HCT116 (cell line): ENCODE measurements around the gene FNBP1L. TPM values are rescaled to one million over a fixed set of nuclear protein-coding genes. Genes with fewer than 3 reads are reported as not detected.
"Not testable (repeated sequence)": the region's sequence is repeated elsewhere in the genome, so short reads cannot be mapped to it uniquely, and the experiment has no call there.

Source experiments
- ATAC-seq: fragments of 200-7000 bp; cut with Tn5 transposase; 2 replicates; pipeline ENCODE4 v1.9.1; 2020; ENCODE audit warnings: mild to moderate bottlenecking, moderate library complexity
- BruUV-seq: library from RNA; stranded (reverse); fragments of 400-500 nt; replicated peaks from 2 replicates; lab custom pipeline; 2021; lab: Mats Ljungman, UMichigan
- CTCF ChIA-PET: fragments of 300-600 bp; sonication (Branson Sonifier 250); formaldehyde crosslinking; loops from one replicate; lab custom pipeline; 2021; ENCODE audit warnings: antibody characterized with exemption; lab: Charles Lee
- POLR2A ChIA-PET: fragments of 300-600, 350-600 bp; sonication (Branson Sonifier 250); formaldehyde crosslinking; loops from one replicate; lab custom pipeline; 2021; ENCODE audit warnings: antibody characterized with exemption; lab: Charles Lee
- RAD21 ChIA-PET, 2 experiments: fragments of 300-600 bp; sonication (Branson Sonifier 250); formaldehyde crosslinking; loops; one replicate each; lab custom pipeline; 2023; ENCODE audit warnings: low total read pairs in 2 of 2; ENCODE audit not compliant: uncharacterized antibody in 2 of 2, unreplicated experiment in 2 of 2, low non-redundant PET in 1 of 2; lab: Charles Lee
- DNase-seq: peaks from one replicate; pipeline ENCODE4 v3.0.0-alpha.2; 2010; ENCODE audit warnings: low read depth, low spot score
- H2AFZ ChIP-seq: fragments of 200-600 bp; shearing (Covaris generic), sonication (generic); 2 replicates; pipeline ENCODE4 v1.6.1; 2017; ENCODE audit warnings: low read depth, mixed run types, mixed read lengths, antibody characterized with exemption, low read length; ENCODE audit not compliant: poor library complexity, severe bottlenecking
- H3K27ac ChIP-seq: 2 replicates; pipeline ENCODE4 v1.5.1; 2012; ENCODE audit warnings: low read depth, low read length
- H3K27me3 ChIP-seq: fragments of 200-600 bp; sonication (generic); 2 replicates; pipeline ENCODE4 v1.6.1; 2016; ENCODE audit warnings: mixed run types, low read length, mixed read lengths; ENCODE audit not compliant: insufficient read depth
- H3K36me3 ChIP-seq, 2 experiments: fragments of 200-500 bp in 1 of 2; fragments of 200-600 bp in 1 of 2; sonication (Bioruptor generic) in 1 of 2; sonication (generic) in 1 of 2; 2 replicates each; pipeline versions ENCODE4 v1.5.1 to v1.6.1; 2014 to 2016; ENCODE audit warnings: low read length in 2 of 2, inconsistent platforms in 1 of 2, mixed read lengths in 1 of 2, mixed run types in 1 of 2; ENCODE audit not compliant: insufficient read depth in 2 of 2, control insufficient read depth in 1 of 2
- H3K4me1 ChIP-seq, 2 experiments: fragments of 200-600 bp in 1 of 2; sonication (generic) in 1 of 2; 2 replicates each; pipeline versions ENCODE4 v1.5.1 to v1.6.1; 2012 to 2017; ENCODE audit warnings: low read length in 2 of 2, inconsistent platforms in 1 of 2, mild to moderate bottlenecking in 1 of 2, mixed read lengths in 1 of 2, mixed run types in 1 of 2, moderate library complexity in 1 of 2; ENCODE audit not compliant: insufficient read depth in 2 of 2, control insufficient read depth in 1 of 2
- H3K4me2 ChIP-seq: fragments of 200-600 bp; sonication (generic); 2 replicates; pipeline ENCODE4 v1.6.1; 2017; ENCODE audit warnings: mixed run types, low read length, mixed read lengths
- H3K4me3 ChIP-seq, 2 experiments: fragments of 200-600 bp in 1 of 2; sonication (generic) in 1 of 2; replicated peaks in 1 of 2; 2 replicates each; pipeline ENCODE4 v1.5.1; 2011 to 2016; ENCODE audit warnings: low read length in 2 of 2, control low read depth in 1 of 2, low read depth in 1 of 2, mild to moderate bottlenecking in 1 of 2, mixed read lengths in 1 of 2, mixed run types in 1 of 2
- H3K79me2 ChIP-seq: fragments of 200-600 bp; sonication (generic); 2 replicates; pipeline ENCODE4 v1.6.1; 2017; ENCODE audit warnings: mild to moderate bottlenecking, mixed run types, low read length, moderate library complexity, mixed read lengths; ENCODE audit not compliant: insufficient read depth
- H3K9ac ChIP-seq: fragments of 200-600 bp; sonication (generic); 2 replicates; pipeline ENCODE4 v1.6.1; 2016; ENCODE audit warnings: low read length, mixed read lengths
- H3K9me2 ChIP-seq: fragments of 200-600 bp; sonication (generic), shearing (Covaris generic); 2 replicates; pipeline ENCODE4 v1.6.1; 2017; ENCODE audit warnings: mixed run types, mild to moderate bottlenecking, moderate library complexity; ENCODE audit not compliant: insufficient read depth
- H3K9me3 ChIP-seq, 2 experiments: fragments of 200-500 bp in 1 of 2; fragments of 200-600 bp in 1 of 2; sonication (Bioruptor generic) in 1 of 2; sonication (generic) in 1 of 2; 2 replicates each; pipeline ENCODE4 v1.6.1; 2014 to 2017; ENCODE audit warnings: low read length in 2 of 2, mixed read lengths in 2 of 2, inconsistent platforms in 1 of 2, low read depth in 1 of 2, mild to moderate bottlenecking in 1 of 2, mixed run types in 1 of 2, moderate library complexity in 1 of 2; ENCODE audit not compliant: control insufficient read depth in 1 of 2, insufficient read depth in 1 of 2
- H4K20me1 ChIP-seq: fragments of 200-600 bp; sonication (generic), shearing (Covaris generic); 2 replicates; pipeline ENCODE4 v1.6.1; 2017; ENCODE audit warnings: mixed run types, mild to moderate bottlenecking, moderate library complexity; ENCODE audit not compliant: insufficient read depth
- ATF3 ChIP-seq: IDR thresholded peaks from 2 replicates; pipeline ENCODE4 v1.6.1; 2012
- CBX3 ChIP-seq: IDR thresholded peaks from 2 replicates; pipeline ENCODE4 v1.6.1; 2012; ENCODE audit warnings: low read depth
- CEBPB ChIP-seq: IDR thresholded peaks from 2 replicates; pipeline ENCODE4 v1.6.1; 2012; ENCODE audit warnings: low read depth
- CTCF ChIP-seq, 3 experiments: fragments of 200-600 bp in 1 of 3; sonication (generic) in 1 of 3; IDR thresholded peaks in 2 of 3; conservative IDR thresholded peaks in 1 of 3; 2 replicates each; pipeline ENCODE4 v1.5.1; 2012 to 2017; ENCODE audit warnings: low read depth in 2 of 3, low read length in 2 of 3, antibody characterized with exemption in 1 of 3, borderline replicate concordance in 1 of 3, control low read depth in 1 of 3, mild to moderate bottlenecking in 1 of 3, mixed read lengths in 1 of 3, mixed run types in 1 of 3, moderate library complexity in 1 of 3; ENCODE audit not compliant: insufficient read depth in 1 of 3
- EGR1 ChIP-seq: IDR thresholded peaks from 2 replicates; pipeline ENCODE4 v1.6.1; 2012; ENCODE audit warnings: low read depth
- ELF1 ChIP-seq: IDR thresholded peaks from 2 replicates; pipeline ENCODE4 v1.6.1; 2012; ENCODE audit warnings: low read depth, borderline replicate concordance
- EZH2 ChIP-seq: fragments of 200-600 bp; sonication (generic); IDR thresholded peaks from 2 replicates; pipeline ENCODE4 v1.6.1; 2017; ENCODE audit warnings: antibody characterized with exemption, mixed run types
- EZH2phosphoT487 ChIP-seq: fragments of 200-600 bp; IDR thresholded peaks from 2 replicates; pipeline ENCODE4 v1.6.1; 2018; ENCODE audit warnings: antibody characterized with exemption, borderline replicate concordance
- JUND ChIP-seq: IDR thresholded peaks from 2 replicates; pipeline ENCODE4 v1.6.1; 2012
- MAX ChIP-seq: IDR thresholded peaks from 2 replicates; pipeline ENCODE4 v1.6.1; 2012
- POLR2AphosphoS5 ChIP-seq: IDR thresholded peaks from 2 replicates; pipeline ENCODE4 v1.6.1; 2011; ENCODE audit warnings: mild to moderate bottlenecking, low read depth, low read length, moderate library complexity
- RAD21 ChIP-seq: IDR thresholded peaks from 2 replicates; pipeline ENCODE4 v1.6.1; 2012; ENCODE audit warnings: low read depth, mild to moderate bottlenecking
- SIN3A ChIP-seq: IDR thresholded peaks from 2 replicates; pipeline ENCODE4 v1.6.1; 2012; ENCODE audit warnings: low read depth
- SP1 ChIP-seq: IDR thresholded peaks from 2 replicates; pipeline ENCODE4 v1.6.1; 2012; ENCODE audit warnings: low read depth
- ZFX ChIP-seq: fragments of 450-650 bp; IDR thresholded peaks from 2 replicates; pipeline ENCODE4 v1.6.1; 2017
- ZNF274 ChIP-seq: fragments of 200-500 bp; sonication (Bioruptor generic); IDR thresholded peaks from 2 replicates; pipeline ENCODE4 v1.6.1; 2014; ENCODE audit warnings: mild to moderate bottlenecking, low read depth, low read length, inconsistent platforms
- intact Hi-C: fragments of 100-400 bp; cut with micrococcal nuclease; formaldehyde crosslinking; loops from 2 replicates; pipeline ENCODE4 v1.10.0; 2022
- total RNA-seq: library from RNA; stranded (reverse); gene quantifications from one replicate; pipeline ENCODE4 v1.2.1, GENCODE V29; 2021; ENCODE audit not compliant: unreplicated experiment

Gene FNBP1L
- total RNA-seq, 1 experiment from 2014 or later = 26.1 TPM

- TF ChIP-seq CEBPB (no peak), ELF1 (no peak), CBX3 (no peak), SIN3A (no peak), RAD21 (no peak), JUND (no peak), CTCF (IDR thresholded peaks at IDR 0.05 in 2 of 3, conservative IDR thresholded peaks at IDR 0.05 in 1 of 3; ENCODE audit: borderline replicate concordance in 1 of 3, insufficient read depth in 1 of 3, low read depth in 2 of 3, low read length in 2 of 3) (no peak), EZH2 (no peak), ATF3 (no peak), EZH2phosphoT487 (no peak), SP1 (no peak), ZNF274 (no peak), POLR2AphosphoS5 (no peak), EGR1 (no peak), ZFX (no peak), MAX (no peak)
- TF ChIP-seq, all 23 proteins: peak for 0
- Histone ChIP-seq H3K4me1 (no peaks in the 10 kb centered on the region), H3K9me3 (no peaks in the 10 kb centered on the region), H3K79me2 (peaks cover 66% of the 10 kb centered on the region), H3K27ac (no peak overlapping the region), H3K36me3 (no peaks in the 10 kb centered on the region), H3K4me2 (no peak overlapping the region), H3K9me2 (no peaks in the 10 kb centered on the region), H3K9ac (no peak overlapping the region), H4K20me1 (no peaks in the 10 kb centered on the region), H3K27me3 (no peaks in the 10 kb centered on the region), H3K4me3 (no peak overlapping the region), H2AFZ (no peak overlapping the region)
- POLR2A ChIA-PET = no interaction called here
- intact Hi-C loops = no loop called here
- CTCF ChIA-PET = no interaction called here
- ATAC-seq (no peak), DNase-seq (no peak)
- RAD21 ChIA-PET = no interaction called here
- BruUV-seq = no TSS peak
Measured at GRCh38 chr1:93463960-93464359, 16.0 kb downstream of the FNBP1L start.

- H2AFZ ChIP-seq, H3K9ac ChIP-seq, H3K9me3 ChIP-seq, POLR2A ChIA-PET, CTCF ChIA-PET, H3K36me3 ChIP-seq, H3K4me2 ChIP-seq, H3K9me2 ChIP-seq, H3K4me3 ChIP-seq, BruUV-seq, H3K27ac ChIP-seq, intact Hi-C loops, H3K27me3 ChIP-seq, H3K4me1 ChIP-seq, H4K20me1 ChIP-seq, ATAC-seq, RAD21 ChIA-PET, DNase-seq: not testable (repeated sequence)
- H3K79me2 ChIP-seq = peaks cover 71% of the 10 kb centered on the region
Measured at GRCh38 chr1:93465371-93466082, 17.6 kb downstream of the FNBP1L start.
